ENCODE results near the gene AKIRIN1.
"Not testable (repeated sequence)": the region's sequence is repeated elsewhere in the genome, so short reads cannot be mapped to it uniquely, and the experiment has no call there.

AKIRIN1 gene

DNA sequence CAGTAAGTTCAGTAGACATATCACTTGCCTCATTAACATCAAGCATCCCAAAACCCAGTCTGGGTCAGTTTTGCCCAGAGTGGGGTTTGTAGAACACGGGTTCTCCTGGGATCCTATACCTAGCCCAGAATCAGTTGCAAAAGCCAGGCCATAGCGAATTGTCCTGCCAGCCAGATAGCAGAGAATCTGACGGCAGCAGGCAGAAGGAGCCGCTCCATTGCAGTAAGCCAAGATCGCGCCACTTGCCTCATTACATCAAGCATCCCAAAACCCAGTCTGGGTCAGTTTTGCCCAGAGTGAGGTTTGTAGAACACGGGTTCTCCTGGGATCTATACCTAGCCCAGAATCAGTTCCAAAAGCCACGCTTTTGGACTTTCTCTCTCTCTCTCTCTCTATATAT, 54.2 kb downstream of the AKIRIN1 start:
- no peak for DNase-seq (ENCODE audit: low read depth)

DNA sequence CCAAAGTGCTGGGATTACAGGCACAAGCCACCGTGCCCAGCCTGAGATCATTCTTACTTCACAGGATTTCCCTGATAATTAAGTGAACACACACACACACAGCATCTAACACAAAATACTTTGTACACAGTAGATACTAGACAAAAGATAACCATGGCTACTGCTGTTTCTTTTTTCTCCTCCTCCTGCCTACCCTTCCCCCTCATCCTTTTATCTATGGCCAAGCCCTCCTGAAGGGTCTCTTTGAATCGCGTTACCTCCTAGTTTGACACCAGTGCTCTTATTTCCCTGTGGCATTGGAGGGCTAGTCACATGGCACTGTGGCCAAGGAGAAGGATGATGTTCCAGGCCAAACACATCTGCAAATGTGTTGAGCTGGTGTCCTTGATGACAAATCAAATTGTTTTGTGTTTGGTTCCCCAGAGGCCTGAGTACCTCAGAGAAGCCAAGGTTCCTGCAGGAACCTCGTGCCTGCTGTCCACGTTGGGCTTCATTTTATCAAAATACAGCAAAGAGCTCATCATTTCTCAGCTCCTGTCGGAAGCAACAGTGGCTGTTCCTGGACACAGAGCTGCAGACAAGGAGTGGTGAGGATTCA, 55.6 kb downstream of the AKIRIN1 start:
- no peak for DNase-seq (ENCODE audit: low read depth)

DNA sequence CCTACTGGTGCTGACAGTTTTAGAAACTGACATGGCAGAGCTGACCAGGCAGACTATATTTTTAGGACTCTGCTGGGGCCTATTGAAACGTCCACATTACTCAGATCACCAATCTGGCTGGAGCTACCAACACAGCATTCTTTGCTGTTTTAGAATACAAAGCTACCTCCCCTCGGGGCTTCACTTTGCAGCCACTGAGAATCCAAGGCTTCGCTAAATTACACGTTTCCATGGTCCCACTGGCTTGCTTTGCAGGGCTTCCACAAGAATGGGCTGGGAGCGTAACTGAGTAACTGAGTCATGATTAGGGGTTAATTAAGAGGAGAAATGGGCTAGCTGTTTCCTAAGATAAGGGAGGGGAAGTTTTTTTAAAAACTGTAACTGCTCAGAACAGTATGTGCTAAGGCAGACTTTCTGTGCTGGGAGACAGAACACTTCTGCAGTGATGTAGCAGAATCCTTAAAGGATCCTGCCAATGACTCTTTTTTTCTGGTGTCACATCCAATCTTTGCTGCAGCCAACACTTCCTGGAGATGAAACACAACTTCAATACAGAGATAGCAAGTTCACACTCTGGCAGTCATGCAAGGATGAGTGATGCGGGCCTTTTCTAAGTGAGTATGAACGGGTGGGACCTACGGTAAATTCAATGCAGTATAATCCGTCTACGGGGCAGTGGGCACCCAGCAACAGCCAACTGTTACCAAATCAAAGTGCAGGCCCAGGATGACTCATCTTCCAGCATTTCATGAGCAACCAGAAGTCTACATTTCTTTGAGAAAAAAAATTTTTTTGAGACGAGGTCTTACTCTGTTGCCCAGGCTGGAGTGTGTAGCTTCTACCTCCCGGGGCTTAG, 56.5 kb downstream of the AKIRIN1 start:
- DNase-seq (ENCODE audit: low read depth) = no peak

DNA sequence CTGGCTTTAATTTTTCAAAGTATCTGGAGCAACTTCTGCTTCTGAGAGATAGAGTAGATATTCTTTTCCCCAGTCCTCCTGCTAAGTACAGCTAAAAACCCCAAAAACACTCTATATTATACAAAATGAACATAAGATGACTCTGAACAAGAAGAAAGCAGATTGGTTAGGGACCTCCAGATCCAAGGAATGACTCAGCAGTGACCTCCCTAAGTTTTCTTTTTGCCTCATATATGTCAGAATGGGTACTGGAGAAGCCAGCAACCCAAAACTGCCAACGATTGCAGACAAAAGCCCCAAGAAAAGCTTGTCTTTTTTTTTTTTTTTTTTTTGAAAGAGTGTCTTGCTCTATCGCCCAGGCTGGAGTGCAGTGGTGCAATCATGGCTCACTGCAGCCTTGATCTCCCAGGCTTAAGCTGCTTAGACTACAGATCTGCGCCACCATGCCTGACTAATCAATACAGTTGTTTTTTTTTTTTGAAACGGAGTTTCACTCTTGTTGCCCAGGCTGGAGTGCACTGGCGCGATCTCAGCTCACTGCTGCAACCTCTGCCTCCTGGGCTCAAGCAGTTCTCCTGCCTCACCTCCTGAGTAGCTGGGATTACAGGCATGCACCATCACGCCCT, 57.8 kb downstream of the AKIRIN1 start:
- no peak for DNase-seq (ENCODE audit: low read depth)

DNA sequence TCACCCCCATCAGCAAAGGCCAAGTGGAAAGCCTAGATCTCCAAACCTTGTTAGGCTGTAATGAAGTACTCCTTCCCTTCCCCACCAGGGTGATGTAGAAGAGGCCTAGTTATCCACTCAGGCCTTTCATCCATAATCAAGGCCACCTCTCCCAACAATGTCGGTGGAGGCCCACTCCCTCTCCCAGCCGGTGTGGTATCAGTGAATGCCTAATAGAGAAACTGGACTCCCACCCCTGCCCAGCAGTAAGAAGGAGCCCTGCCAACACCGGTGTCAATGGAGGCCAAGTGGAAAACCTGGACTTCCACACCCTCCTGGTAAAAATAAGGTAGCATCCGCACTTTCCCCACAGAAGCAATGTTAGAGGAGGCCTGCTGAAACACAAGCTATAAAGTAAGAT, 58.9 kb downstream of the AKIRIN1 start:
- no peak for DNase-seq (ENCODE audit: low read depth)

DNA sequence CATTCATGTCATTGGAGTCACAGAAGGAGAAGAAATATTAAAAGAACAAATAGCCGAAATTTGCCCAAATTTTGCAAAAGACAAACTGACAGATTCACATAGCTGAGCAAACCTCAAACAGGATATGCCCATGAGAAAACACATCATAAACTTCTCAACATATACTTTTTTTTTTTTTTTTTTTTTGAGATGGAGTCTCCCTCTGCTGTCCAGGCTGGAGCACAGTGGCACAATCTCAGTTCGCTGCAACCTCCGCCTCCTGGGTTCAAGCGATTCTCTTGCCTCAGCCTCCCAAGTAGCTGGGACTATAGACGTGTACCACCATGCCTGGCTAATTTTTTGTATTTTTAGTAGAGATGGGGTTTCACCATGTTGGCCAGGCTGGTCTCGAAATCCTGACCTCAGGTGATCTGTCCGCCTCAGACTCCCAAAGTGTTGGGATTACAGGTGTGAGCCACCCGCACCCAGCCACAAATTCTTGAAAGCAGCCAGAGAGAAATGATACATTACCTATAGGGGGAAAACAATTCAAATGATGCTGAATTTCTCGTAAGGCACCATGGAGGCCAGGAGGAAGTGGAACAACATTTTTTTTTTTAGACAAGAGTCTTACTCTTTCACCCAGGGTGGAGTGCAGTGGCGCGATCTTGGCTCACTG, 60.2 kb downstream of the AKIRIN1 start:
- not testable (repeated sequence) for DNase-seq (ENCODE audit: low read depth)

DNA sequence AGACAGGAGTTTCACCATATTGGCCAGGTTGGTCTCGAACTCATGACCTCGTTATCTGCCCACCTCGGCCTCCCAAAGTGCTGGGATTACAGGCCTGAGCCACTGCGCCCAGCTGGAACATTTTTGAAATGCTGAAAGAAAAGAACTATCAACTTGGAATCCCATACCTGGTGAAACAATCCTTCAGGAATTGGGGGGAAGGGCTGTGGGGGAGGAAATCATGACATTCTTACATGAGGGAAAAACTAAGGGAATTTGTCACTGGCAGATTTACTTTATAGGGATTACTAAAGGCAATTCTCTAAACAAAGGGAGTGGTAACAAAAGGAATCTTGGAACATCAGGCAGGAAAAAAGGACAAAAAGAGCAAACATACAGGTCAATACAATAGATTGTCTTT, 60.9 kb downstream of the AKIRIN1 start:
- no peak for DNase-seq (ENCODE audit: low read depth)

DNA sequence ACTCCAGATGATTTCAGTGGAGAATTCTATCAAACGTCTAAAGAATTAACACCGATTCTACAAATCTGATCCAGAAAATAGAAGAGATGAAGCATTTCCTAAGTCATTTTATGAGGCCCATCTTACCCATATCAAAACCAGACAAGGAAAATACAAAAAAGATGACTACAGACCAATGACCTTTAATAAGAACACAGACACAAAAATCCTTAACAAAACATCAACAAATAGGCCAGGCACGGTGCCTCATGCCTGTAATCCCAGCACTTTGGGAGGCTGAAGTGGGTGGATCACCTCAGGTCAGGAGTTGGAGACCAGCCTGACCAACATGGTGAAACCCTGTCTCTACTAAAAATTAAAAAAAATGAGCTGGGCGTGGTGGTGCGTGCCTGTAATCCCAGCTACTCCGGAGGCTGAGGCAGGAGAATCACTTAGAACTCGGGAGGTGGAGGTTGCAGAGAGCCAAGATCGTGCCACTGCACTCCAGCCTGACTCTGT, 64.2 kb downstream of the AKIRIN1 start:
- DNase-seq (ENCODE audit: low read depth) = not testable (repeated sequence)

Measured in stimulated activated CD8-positive, alpha-beta memory T cell treated with anti-CD3 and anti-CD28 coated beads, Interleukin-15, amount 100 ng/mL, for 1 hour (primary cell).